ENCODE measurements around the gene IGDCC3. TPM values are rescaled to one million over a fixed set of nuclear protein-coding genes. Genes with fewer than 3 reads are reported as not detected.

IGDCC3 gene
- total and polyA plus RNA-seq, 2 donors (not counting 1 experiment from before 2014, with no cell fraction given): not detected

DNA sequence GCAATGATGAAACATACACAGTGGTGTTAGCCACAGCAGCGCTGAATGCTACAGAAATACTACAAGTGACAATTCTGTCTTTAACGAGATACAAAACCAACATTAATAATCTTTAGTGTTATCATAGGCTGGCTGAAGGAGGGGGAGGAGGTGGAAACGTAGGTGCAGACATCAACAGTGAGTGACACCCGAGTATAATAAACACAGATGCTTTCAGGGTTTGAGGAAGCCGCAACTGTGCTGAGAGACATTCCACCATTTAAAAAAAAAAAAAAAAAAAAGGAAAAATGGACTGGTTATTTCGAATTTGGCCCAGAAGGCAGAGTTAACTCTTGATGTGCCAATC lies 4.3 kb upstream of the IGDCC3 start:
- Histone ChIP-seq H3K4me1 (ENCODE audit: control insufficient read depth in 2 of 2, insufficient read depth in 2 of 2, low read length in 2 of 2) (peaks cover 15% of the 10 kb centered on the region in 2 donors), H4K20me1 (ENCODE audit: control insufficient read depth, insufficient read depth, low read length, poor library complexity, severe bottlenecking) (no peaks in the 10 kb centered on the region), H3K4me2 (replicated peaks; ENCODE audit: low read depth, low read length, poor library complexity, severe bottlenecking) (no peak overlapping the region), H3K27me3 (replicated peaks in 1 of 4; ENCODE audit: control extremely low read depth in 1 of 4, control insufficient read depth in 3 of 4, insufficient read depth in 4 of 4, low read length in 3 of 4) (peaks cover 0 to 34% (median 12%) of the 10 kb centered on the region in 4 experiments), H3K4me3 (ENCODE audit: control extremely low read depth in 1 of 5, extremely low read depth in 1 of 5, insufficient read depth in 1 of 5, low read depth in 2 of 5, low read length in 4 of 5) (no peak overlapping the region), H3K36me3 (replicated peaks in 1 of 2; ENCODE audit: control extremely low read depth in 1 of 2, control insufficient read depth in 1 of 2, extremely low read depth in 1 of 2, insufficient read depth in 2 of 2, low read length in 1 of 2) (no peaks in the 10 kb centered on the region), H2AFZ (ENCODE audit: insufficient read depth, low read depth, low read length, poor library complexity, severe bottlenecking) (no peak overlapping the region), H3K9me3 (ENCODE audit: control extremely low read depth in 1 of 3, control insufficient read depth in 2 of 3, insufficient read depth in 1 of 3, low read length in 2 of 3) (peaks cover 0 to 1% (median 0%) of the 10 kb centered on the region in 3 donors), H3K9ac (ENCODE audit: low read length) (no peak overlapping the region), H3K79me2 (ENCODE audit: control insufficient read depth, insufficient read depth, low read length) (no peaks in the 10 kb centered on the region), H3K27ac (ENCODE audit: low read length in 2 of 2) (no peak overlapping the region)
- CTCF ChIA-PET: interaction anchor here (0.7 to 8.9 kb wide), 2 partner anchors 62 to 84 kb away, joined by 6 to 165 read pairs; no protein-coding TSS in a partner anchor
- no peak for ATAC-seq (ENCODE audit: low read depth)
- POLR2A ChIA-PET: no interaction called here
- Mint-ChIP-seq H3K27me3 (peaks cover 45% of the 10 kb centered on the region), H3K27ac (no peak overlapping the region), H3K4me1 (peaks cover 22% of the 10 kb centered on the region), H3K4me3 (no peak overlapping the region), H3K9me3 (ENCODE audit: insufficient read depth) (no peaks in the 10 kb centered on the region)
- intact Hi-C loops (cut with micrococcal nuclease): no loop called here
- no peak for DNase-seq
- no CpG with 5 or more reads among the region's 6 CpGs for WGBS (ENCODE audit: insufficient coverage)
- no peak for TF ChIP-seq EZH2 (IDR thresholded peaks at IDR 0.05; ENCODE audit: borderline replicate concordance, insufficient read depth, low read depth, low read length, poor library complexity, severe bottlenecking)
- TF ChIP-seq, protein P1, sequence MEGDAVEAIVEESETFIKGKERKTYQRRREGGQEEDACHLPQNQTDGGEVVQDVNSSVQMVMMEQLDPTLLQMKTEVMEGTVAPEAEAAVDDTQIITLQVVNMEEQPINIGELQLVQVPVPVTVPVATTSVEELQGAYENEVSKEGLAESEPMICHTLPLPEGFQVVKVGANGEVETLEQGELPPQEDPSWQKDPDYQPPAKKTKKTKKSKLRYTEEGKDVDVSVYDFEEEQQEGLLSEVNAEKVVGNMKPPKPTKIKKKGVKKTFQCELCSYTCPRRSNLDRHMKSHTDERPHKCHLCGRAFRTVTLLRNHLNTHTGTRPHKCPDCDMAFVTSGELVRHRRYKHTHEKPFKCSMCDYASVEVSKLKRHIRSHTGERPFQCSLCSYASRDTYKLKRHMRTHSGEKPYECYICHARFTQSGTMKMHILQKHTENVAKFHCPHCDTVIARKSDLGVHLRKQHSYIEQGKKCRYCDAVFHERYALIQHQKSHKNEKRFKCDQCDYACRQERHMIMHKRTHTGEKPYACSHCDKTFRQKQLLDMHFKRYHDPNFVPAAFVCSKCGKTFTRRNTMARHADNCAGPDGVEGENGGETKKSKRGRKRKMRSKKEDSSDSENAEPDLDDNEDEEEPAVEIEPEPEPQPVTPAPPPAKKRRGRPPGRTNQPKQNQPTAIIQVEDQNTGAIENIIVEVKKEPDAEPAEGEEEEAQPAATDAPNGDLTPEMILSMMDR (IDR thresholded peaks at IDR 0.05): no peak

DNA sequence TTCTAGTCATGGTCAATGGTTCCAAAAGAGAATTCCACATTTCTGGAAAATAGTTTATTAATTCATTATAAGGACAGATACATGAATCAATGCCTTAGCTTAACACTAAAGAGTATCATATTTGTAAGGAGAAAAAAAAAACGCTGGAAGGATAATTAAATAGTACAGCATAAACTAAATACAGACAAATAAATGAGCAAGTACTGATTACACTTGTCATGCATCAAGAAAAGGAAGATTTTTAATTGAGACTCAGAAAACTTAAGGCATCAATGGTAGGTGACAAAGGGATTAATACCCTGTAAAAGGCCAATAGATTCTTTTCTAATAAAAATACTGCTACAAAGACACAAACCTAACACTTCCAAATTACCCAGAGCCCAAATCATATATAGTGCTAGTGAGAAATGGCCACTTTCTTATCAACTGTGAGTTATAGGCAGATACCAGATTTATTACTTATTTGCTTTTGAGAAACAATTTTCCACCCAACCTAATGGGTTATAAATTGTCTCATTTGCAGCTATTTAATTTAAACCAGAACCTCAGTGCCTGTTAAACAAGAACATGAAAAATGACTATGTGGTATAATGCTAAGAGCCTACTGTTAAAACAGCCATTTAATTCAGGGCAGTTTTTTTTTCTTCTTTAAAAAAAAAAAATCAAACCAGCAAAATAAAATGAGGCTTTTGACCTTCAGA lies 3.8 kb upstream of the IGDCC3 start:
- no peak overlapping the region for H2AFZ ChIP-seq (ENCODE audit: insufficient read depth, low read depth, low read length, poor library complexity, severe bottlenecking)
- no peaks in the 10 kb centered on the region for H3K79me2 ChIP-seq (ENCODE audit: control insufficient read depth, insufficient read depth, low read length)
- no peaks in the 10 kb centered on the region for H4K20me1 ChIP-seq (ENCODE audit: control insufficient read depth, insufficient read depth, low read length, poor library complexity, severe bottlenecking)
- H3K27ac ChIP-seq (ENCODE audit: low read length in 2 of 2): no peak overlapping the region
- no peak overlapping the region for H3K4me3 Mint-ChIP-seq
- H3K27me3 Mint-ChIP-seq: peaks cover 50% of the 10 kb centered on the region
- peaks cover 0 to 40% (median 14%) of the 10 kb centered on the region in 4 experiments for H3K27me3 ChIP-seq (replicated peaks in 1 of 4; ENCODE audit: control extremely low read depth in 1 of 4, control insufficient read depth in 3 of 4, insufficient read depth in 4 of 4, low read length in 3 of 4)
- TF ChIP-seq, protein P1 (IDR thresholded peaks at IDR 0.05): no peak
- TF ChIP-seq EZH2 (IDR thresholded peaks at IDR 0.05; ENCODE audit: borderline replicate concordance, insufficient read depth, low read depth, low read length, poor library complexity, severe bottlenecking): no peak
- POLR2A ChIA-PET: no interaction called here
- no peak overlapping the region for H3K4me3 ChIP-seq (ENCODE audit: control extremely low read depth in 1 of 5, extremely low read depth in 1 of 5, insufficient read depth in 1 of 5, low read depth in 2 of 5, low read length in 4 of 5)
- H3K9me3 ChIP-seq (ENCODE audit: control extremely low read depth in 1 of 3, control insufficient read depth in 2 of 3, insufficient read depth in 1 of 3, low read length in 2 of 3): peaks cover 0 to 6% (median 0%) of the 10 kb centered on the region in 3 donors
- ATAC-seq (ENCODE audit: low read depth) (no peak), DNase-seq (no peak)
- H3K9ac ChIP-seq (ENCODE audit: low read length): no peak overlapping the region
- intact Hi-C loops (cut with micrococcal nuclease): no loop called here
- H3K36me3 ChIP-seq (replicated peaks in 1 of 2; ENCODE audit: control extremely low read depth in 1 of 2, control insufficient read depth in 1 of 2, extremely low read depth in 1 of 2, insufficient read depth in 2 of 2, low read length in 1 of 2): no peaks in the 10 kb centered on the region
- H3K27ac Mint-ChIP-seq: no peak overlapping the region
- H3K4me1 Mint-ChIP-seq: peaks cover 27% of the 10 kb centered on the region
- H3K4me1 ChIP-seq (ENCODE audit: control insufficient read depth in 2 of 2, insufficient read depth in 2 of 2, low read length in 2 of 2): peaks cover 20 to 21% of the 10 kb centered on the region in 2 donors
- no CpG with 5 or more reads among the region's 1 CpG for WGBS (ENCODE audit: insufficient coverage)
- H3K4me2 ChIP-seq (replicated peaks; ENCODE audit: low read depth, low read length, poor library complexity, severe bottlenecking): no peak overlapping the region
- H3K9me3 Mint-ChIP-seq (ENCODE audit: insufficient read depth): no peaks in the 10 kb centered on the region
- CTCF ChIA-PET: interaction anchor here (8.9 kb wide), 1 partner anchor 62 kb away, joined by 165 read pairs; no protein-coding TSS in a partner anchor
